GM18873 (cell line): Measurements from ENCODE around the gene SAFB.

ENCODE experiments used
- ATAC-seq: cut with Tn5 transposase; IDR thresholded peaks from one replicate; pipeline ENCODE4 v1.9.1; 2021; ENCODE audit warnings: mild to moderate bottlenecking, moderate library complexity, moderate number of reproducible peaks; ENCODE audit not compliant: unreplicated experiment, low FRiP score

Gene SAFB

DNA sequence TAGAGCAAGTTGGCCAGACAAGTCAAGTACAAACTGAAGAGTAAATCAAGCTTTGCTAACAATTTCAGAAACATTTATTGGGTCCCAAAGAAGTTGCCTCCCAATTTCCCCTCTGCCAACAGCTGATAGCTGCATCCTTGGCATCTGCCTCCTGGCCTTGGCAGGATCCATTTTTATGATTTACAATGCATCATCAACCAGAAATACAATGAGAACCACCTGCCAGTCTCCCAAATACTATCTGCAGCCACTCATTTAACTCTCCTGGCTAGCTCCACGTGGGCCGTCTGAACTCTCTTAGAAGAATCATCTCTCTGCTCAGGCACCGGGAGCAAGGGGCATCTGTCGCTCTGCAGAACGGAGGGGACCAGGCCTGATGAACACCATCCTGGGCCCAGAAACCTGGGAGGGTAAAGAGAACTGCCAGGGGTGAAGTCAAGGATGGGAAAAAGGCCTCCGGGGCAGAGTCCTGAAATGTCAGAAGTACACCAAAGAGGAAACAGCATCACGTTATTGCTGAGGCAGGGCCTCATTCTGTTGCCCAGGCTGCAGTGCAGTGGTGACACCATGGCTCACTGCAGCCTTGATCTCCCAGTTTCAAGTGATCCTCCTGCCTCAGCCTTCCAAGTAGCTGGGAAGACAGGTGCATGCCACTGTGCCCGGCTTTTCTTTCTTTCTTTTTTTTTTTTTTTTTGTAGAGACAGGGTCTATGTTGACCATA is 94.5 kb downstream of the SAFB start:
- ATAC-seq, result no peak
